Gastroesophageal sphincter (tissue), 3 donors: Measurements from ENCODE around the gene MRRF.

Experiments used
- POLR2A ChIP-seq, 2 donors: fragments of 450-650 bp; IDR thresholded peaks; one replicate each; pipeline ENCODE4 v1.6.1; 2017; ENCODE audit warnings: antibody characterized with exemption in 2 of 2, mild to moderate bottlenecking in 2 of 2, moderate library complexity in 1 of 2
- POLR2AphosphoS5 ChIP-seq: sonication (generic); formaldehyde crosslinking; IDR thresholded peaks from one replicate; pipeline ENCODE4 v1.6.1; 2017; ENCODE audit warnings: antibody characterized with exemption
- TF ChIP-seq, protein P1 (sequence below), 4 experiments: fragments of 200-600 bp in 2 of 4; fragments of 450-650 bp in 2 of 4; sonication (generic) in 1 of 4; IDR thresholded peaks; one replicate each; pipeline ENCODE4 v1.5.1; 2017 to 2019; ENCODE audit warnings: antibody characterized with exemption in 4 of 4, mild to moderate bottlenecking in 2 of 4, moderate library complexity in 2 of 4

GRCh38 chr9:122374885-122375420, 110.3 kb downstream of the MRRF start:
- TF ChIP-seq, protein P1, sequence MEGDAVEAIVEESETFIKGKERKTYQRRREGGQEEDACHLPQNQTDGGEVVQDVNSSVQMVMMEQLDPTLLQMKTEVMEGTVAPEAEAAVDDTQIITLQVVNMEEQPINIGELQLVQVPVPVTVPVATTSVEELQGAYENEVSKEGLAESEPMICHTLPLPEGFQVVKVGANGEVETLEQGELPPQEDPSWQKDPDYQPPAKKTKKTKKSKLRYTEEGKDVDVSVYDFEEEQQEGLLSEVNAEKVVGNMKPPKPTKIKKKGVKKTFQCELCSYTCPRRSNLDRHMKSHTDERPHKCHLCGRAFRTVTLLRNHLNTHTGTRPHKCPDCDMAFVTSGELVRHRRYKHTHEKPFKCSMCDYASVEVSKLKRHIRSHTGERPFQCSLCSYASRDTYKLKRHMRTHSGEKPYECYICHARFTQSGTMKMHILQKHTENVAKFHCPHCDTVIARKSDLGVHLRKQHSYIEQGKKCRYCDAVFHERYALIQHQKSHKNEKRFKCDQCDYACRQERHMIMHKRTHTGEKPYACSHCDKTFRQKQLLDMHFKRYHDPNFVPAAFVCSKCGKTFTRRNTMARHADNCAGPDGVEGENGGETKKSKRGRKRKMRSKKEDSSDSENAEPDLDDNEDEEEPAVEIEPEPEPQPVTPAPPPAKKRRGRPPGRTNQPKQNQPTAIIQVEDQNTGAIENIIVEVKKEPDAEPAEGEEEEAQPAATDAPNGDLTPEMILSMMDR (IDR thresholded peaks at IDR 0.05), result no peak
- TF ChIP-seq POLR2A (IDR thresholded peaks at IDR 0.05), result no peak
- TF ChIP-seq POLR2AphosphoS5, result no peak
